ENCODE measurements around the gene FOLH1.

DNA sequence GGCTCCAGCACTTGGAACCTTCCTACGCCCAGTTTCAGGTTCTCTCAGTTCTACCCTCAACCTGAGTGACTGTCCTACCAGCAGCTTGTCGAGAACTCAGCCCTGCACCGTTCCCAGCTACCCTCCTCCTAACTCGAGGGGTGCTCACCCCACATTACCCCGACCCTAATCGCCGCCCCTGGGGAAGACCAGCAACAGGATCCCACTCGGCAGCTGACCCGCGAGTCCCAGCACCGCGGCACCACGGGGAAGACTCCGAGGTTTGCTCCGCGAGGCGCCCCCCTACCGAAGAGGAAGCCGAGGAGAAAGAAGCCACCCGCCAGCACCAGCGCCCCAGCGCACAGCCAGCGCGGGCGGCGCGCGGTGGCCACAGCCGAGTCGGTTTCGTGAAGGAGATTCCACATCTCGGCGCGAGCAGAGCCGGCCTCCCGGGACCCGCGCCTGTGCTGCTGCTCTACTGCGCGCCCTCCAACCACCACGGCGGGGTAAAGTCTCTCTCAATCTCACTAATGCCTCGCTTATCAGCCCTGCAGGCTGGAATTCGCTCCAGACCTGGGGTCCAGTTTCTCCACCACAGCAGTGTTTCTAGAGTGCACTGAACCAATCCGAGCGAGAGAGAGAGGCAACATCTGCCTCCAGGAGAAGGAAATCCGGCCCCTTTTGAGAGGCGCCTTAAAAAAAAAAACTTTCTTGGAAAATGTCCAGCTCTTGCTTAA lies at the start of gene FOLH1:
- TF ChIP-seq CTCF (IDR thresholded peaks at IDR 0.05; ENCODE audit: insufficient read depth, low read depth, low read length) (no peak), EZH2 (IDR thresholded peaks at IDR 0.05; ENCODE audit: insufficient read depth, low read length) (no peak)
